Liver (tissue), 9 donors: Measurements from ENCODE around the gene KIAA1217. TPM values are rescaled to one million over a fixed set of nuclear protein-coding genes. Genes with fewer than 3 reads are reported as not detected.

Source experiments
- DNase-seq: peaks from one replicate; pipeline ENCODE4 v3.0.0-alpha.2; 2017; ENCODE audit warnings: low spot score
- H3K27ac ChIP-seq, 2 donors: one replicate each; pipeline ENCODE4 v1.7.0; 2013; ENCODE audit warnings: inconsistent platforms in 2 of 2, low read length in 2 of 2, control low read depth in 1 of 2, low read depth in 1 of 2, mild to moderate bottlenecking in 1 of 2
- H3K27me3 ChIP-seq, 4 donors: one replicate each; pipeline versions ENCODE4 v1.6.1 to v1.7.0; 2013; ENCODE audit warnings: low read length in 3 of 4, inconsistent platforms in 1 of 4, mild to moderate bottlenecking in 1 of 4, moderate library complexity in 1 of 4; ENCODE audit not compliant: control insufficient read depth in 4 of 4, insufficient read depth in 4 of 4
- H3K36me3 ChIP-seq, 4 donors: one replicate each; pipeline versions ENCODE4 v1.6.1 to v1.7.0; 2013; ENCODE audit warnings: low read length in 3 of 4, mild to moderate bottlenecking in 3 of 4, low read depth in 1 of 4, moderate library complexity in 1 of 4; ENCODE audit not compliant: control insufficient read depth in 4 of 4, insufficient read depth in 3 of 4
- H3K4me1 ChIP-seq, 4 donors: one replicate each; pipeline versions ENCODE4 v1.6.1 to v1.7.0; 2013; ENCODE audit warnings: low read length in 3 of 4, mild to moderate bottlenecking in 3 of 4, moderate library complexity in 1 of 4; ENCODE audit not compliant: control insufficient read depth in 4 of 4, insufficient read depth in 4 of 4
- H3K4me3 ChIP-seq, 3 donors: one replicate each; pipeline versions ENCODE4 v1.6.1 to v1.7.0; 2013; ENCODE audit warnings: low read length in 3 of 3, control low read depth in 1 of 3, low read depth in 1 of 3, mild to moderate bottlenecking in 1 of 3
- H3K9ac ChIP-seq, 2 donors: one replicate each; pipeline ENCODE4 v1.7.0; 2013; ENCODE audit warnings: low read length in 2 of 2, mild to moderate bottlenecking in 2 of 2, moderate library complexity in 2 of 2, control low read depth in 1 of 2, low read depth in 1 of 2
- H3K9me3 ChIP-seq, 4 donors: one replicate each; pipeline versions ENCODE4 v1.6.1 to v1.7.0; 2013; ENCODE audit warnings: low read length in 3 of 4; ENCODE audit not compliant: control insufficient read depth in 4 of 4
- CTCF ChIP-seq: fragments of 150-350 bp; IDR thresholded peaks from 2 replicates; pipeline ENCODE4 v1.5.1; 2017; ENCODE audit warnings: improper control_type of control experiment, low read depth, low read length; ENCODE audit not compliant: missing input control
- EGR1 ChIP-seq, 2 donors: IDR thresholded peaks; 2 replicates each; pipeline ENCODE4 v1.6.1; 2016 to 2018; ENCODE audit warnings: antibody characterized with exemption in 2 of 2, low read depth in 2 of 2
- FOXA1 ChIP-seq: IDR thresholded peaks from 2 replicates; pipeline ENCODE4 v1.6.1; 2016; ENCODE audit warnings: antibody characterized with exemption
- FOXA2 ChIP-seq: IDR thresholded peaks from 2 replicates; pipeline ENCODE4 v1.6.1; 2016; ENCODE audit warnings: antibody characterized with exemption
- GABPA ChIP-seq, 2 donors: IDR thresholded peaks in 1 of 2; conservative IDR thresholded peaks in 1 of 2; 2 replicates each; pipeline ENCODE4 v1.6.1; 2016; ENCODE audit warnings: antibody characterized with exemption in 2 of 2, mild to moderate bottlenecking in 1 of 2, moderate library complexity in 1 of 2
- HNF4A ChIP-seq, 2 donors: conservative IDR thresholded peaks; 2 replicates each; pipeline ENCODE4 v1.6.1; 2016; ENCODE audit warnings: antibody characterized with exemption in 2 of 2, mild to moderate bottlenecking in 2 of 2
- HNF4G ChIP-seq: IDR thresholded peaks from 2 replicates; pipeline ENCODE4 v1.6.1; 2016; ENCODE audit warnings: antibody characterized with exemption
- JUND ChIP-seq, 2 donors: IDR thresholded peaks; 2 replicates each; pipeline ENCODE4 v1.6.1; 2016; ENCODE audit warnings: antibody characterized with exemption in 2 of 2
- MAX ChIP-seq: IDR thresholded peaks from 2 replicates; pipeline ENCODE4 v1.6.1; 2016; ENCODE audit warnings: antibody characterized with exemption
- NR2F2 ChIP-seq: IDR thresholded peaks from 2 replicates; pipeline ENCODE4 v1.6.1; 2016; ENCODE audit warnings: antibody characterized with exemption
- RAD21 ChIP-seq, 2 donors: IDR thresholded peaks; 2 replicates each; pipeline ENCODE4 v1.6.1; 2016; ENCODE audit warnings: antibody characterized with exemption in 2 of 2, mild to moderate bottlenecking in 2 of 2
- RXRA ChIP-seq, 2 donors: IDR thresholded peaks; 2 replicates each; pipeline ENCODE4 v1.6.1; 2017 to 2018; ENCODE audit warnings: antibody characterized with exemption in 2 of 2, mild to moderate bottlenecking in 1 of 2
- SP1 ChIP-seq: IDR thresholded peaks from 2 replicates; pipeline ENCODE4 v1.6.1; 2018; ENCODE audit warnings: antibody characterized with exemption, mild to moderate bottlenecking
- TAF1 ChIP-seq: conservative IDR thresholded peaks from 2 replicates; pipeline ENCODE4 v1.6.1; 2016; ENCODE audit warnings: antibody characterized with exemption, mild to moderate bottlenecking
- YY1 ChIP-seq: IDR thresholded peaks from 2 replicates; pipeline ENCODE4 v1.6.1; 2016; ENCODE audit warnings: antibody characterized with exemption, mild to moderate bottlenecking
- WGBS: extraction: QIAGEN DNeasy Blood & Tissue Kit; methylation state at CpG from one replicate; pipeline ENCODE4 v1.1.7; 2013; 5-methylcytosine and 5-hydroxymethylcytosine counted together
- polyA plus RNA-seq, 2 donors: library from polyadenylated mRNA; stranded (reverse) in 1 of 2; unstranded in 1 of 2; fragments of 200-250 nt in 1 of 2; fragments of >200 nt in 1 of 2; fragmentation: Nextera tagmentation in 1 of 2; extraction: Ambion mirVana in 1 of 2; gene quantifications; one replicate each; pipeline versions ENCODE4 v1.2.1 to v1.2.3, GENCODE V29; 2013 to 2015
- total RNA-seq, 2 donors: library from RNA; depleted of rRNA; stranded (reverse); fragments of >200 nt; gene quantifications; one replicate each; pipeline ENCODE4 v1.2.3, GENCODE V29; 2014
- TF ChIP-seq, protein P1 (sequence below): IDR thresholded peaks from 2 replicates; pipeline ENCODE4 v1.6.1; 2016; ENCODE audit warnings: antibody characterized with exemption
- TF ChIP-seq, protein P2 (sequence below): IDR thresholded peaks from 2 replicates; pipeline ENCODE4 v1.6.1; 2016; ENCODE audit warnings: antibody characterized with exemption
- TF ChIP-seq, protein P3 (sequence below): IDR thresholded peaks from 2 replicates; pipeline ENCODE4 v1.6.1; 2016; ENCODE audit warnings: antibody characterized with exemption, mild to moderate bottlenecking
- donor health status: healthy.
- donor health status: healthy.
- donor health status: healthy.
- donor health status: healthy.
- donor health status: healthy.

KIAA1217 gene
- total and polyA plus RNA-seq, 4 donors = 4.5 to 12.8 (median 6.8) TPM

- no peak for DNase-seq
- H3K4me3 ChIP-seq = no peak overlapping the region
- no peaks in the 10 kb centered on the region for H3K4me1 ChIP-seq
- no peaks in the 10 kb centered on the region for H3K9me3 ChIP-seq
- no peak overlapping the region for H3K27ac ChIP-seq
- no peak overlapping the region for H3K9ac ChIP-seq
- 92% methylated on average over 6 of the region's 6 CpGs for WGBS
- no peaks in the 10 kb centered on the region for H3K27me3 ChIP-seq
- TF ChIP-seq, protein P1, sequence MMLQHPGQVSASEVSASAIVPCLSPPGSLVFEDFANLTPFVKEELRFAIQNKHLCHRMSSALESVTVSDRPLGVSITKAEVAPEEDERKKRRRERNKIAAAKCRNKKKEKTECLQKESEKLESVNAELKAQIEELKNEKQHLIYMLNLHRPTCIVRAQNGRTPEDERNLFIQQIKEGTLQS = no peak
- TF ChIP-seq, protein P2, sequence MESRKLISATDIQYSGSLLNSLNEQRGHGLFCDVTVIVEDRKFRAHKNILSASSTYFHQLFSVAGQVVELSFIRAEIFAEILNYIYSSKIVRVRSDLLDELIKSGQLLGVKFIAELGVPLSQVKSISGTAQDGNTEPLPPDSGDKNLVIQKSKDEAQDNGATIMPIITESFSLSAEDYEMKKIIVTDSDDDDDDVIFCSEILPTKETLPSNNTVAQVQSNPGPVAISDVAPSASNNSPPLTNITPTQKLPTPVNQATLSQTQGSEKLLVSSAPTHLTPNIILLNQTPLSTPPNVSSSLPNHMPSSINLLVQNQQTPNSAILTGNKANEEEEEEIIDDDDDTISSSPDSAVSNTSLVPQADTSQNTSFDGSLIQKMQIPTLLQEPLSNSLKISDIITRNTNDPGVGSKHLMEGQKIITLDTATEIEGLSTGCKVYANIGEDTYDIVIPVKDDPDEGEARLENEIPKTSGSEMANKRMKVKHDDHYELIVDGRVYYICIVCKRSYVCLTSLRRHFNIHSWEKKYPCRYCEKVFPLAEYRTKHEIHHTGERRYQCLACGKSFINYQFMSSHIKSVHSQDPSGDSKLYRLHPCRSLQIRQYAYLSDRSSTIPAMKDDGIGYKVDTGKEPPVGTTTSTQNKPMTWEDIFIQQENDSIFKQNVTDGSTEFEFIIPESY = no peak
- no peak for TF ChIP-seq NR2F2
- no peak for TF ChIP-seq RAD21 (IDR thresholded peaks at IDR 0.05)
- TF ChIP-seq FOXA1 = no peak
- TF ChIP-seq FOXA2 = no peak
- no peak for TF ChIP-seq GABPA (IDR thresholded peaks at IDR 0.05 in 1 of 2, conservative IDR thresholded peaks at IDR 0.05 in 1 of 2)
- TF ChIP-seq CTCF = no peak
- TF ChIP-seq YY1 = no peak
- TF ChIP-seq JUND (IDR thresholded peaks at IDR 0.05) = no peak
- TF ChIP-seq TAF1 = no peak
- no peak for TF ChIP-seq SP1
- TF ChIP-seq, protein P3, sequence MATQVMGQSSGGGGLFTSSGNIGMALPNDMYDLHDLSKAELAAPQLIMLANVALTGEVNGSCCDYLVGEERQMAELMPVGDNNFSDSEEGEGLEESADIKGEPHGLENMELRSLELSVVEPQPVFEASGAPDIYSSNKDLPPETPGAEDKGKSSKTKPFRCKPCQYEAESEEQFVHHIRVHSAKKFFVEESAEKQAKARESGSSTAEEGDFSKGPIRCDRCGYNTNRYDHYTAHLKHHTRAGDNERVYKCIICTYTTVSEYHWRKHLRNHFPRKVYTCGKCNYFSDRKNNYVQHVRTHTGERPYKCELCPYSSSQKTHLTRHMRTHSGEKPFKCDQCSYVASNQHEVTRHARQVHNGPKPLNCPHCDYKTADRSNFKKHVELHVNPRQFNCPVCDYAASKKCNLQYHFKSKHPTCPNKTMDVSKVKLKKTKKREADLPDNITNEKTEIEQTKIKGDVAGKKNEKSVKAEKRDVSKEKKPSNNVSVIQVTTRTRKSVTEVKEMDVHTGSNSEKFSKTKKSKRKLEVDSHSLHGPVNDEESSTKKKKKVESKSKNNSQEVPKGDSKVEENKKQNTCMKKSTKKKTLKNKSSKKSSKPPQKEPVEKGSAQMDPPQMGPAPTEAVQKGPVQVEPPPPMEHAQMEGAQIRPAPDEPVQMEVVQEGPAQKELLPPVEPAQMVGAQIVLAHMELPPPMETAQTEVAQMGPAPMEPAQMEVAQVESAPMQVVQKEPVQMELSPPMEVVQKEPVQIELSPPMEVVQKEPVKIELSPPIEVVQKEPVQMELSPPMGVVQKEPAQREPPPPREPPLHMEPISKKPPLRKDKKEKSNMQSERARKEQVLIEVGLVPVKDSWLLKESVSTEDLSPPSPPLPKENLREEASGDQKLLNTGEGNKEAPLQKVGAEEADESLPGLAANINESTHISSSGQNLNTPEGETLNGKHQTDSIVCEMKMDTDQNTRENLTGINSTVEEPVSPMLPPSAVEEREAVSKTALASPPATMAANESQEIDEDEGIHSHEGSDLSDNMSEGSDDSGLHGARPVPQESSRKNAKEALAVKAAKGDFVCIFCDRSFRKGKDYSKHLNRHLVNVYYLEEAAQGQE = no peak
- TF ChIP-seq EGR1 (IDR thresholded peaks at IDR 0.05; ENCODE audit: low read depth in 2 of 2) = no peak
- TF ChIP-seq RXRA (IDR thresholded peaks at IDR 0.05) = no peak
- TF ChIP-seq MAX = no peak
- TF ChIP-seq HNF4G = no peak
- no peak for TF ChIP-seq HNF4A (conservative IDR thresholded peaks at IDR 0.05)
- H3K36me3 ChIP-seq = no peaks in the 10 kb centered on the region
Observed at GRCh38 chr10:24353319-24353718, 144.4 kb downstream of the KIAA1217 start.
